ENCODE results near the gene EFHD2. TPM values are rescaled to one million over a fixed set of nuclear protein-coding genes. Genes with fewer than 3 reads are reported as not detected.
"Not testable (repeated sequence)": the region's sequence is repeated elsewhere in the genome, so short reads cannot be mapped to it uniquely, and the experiment has no call there.

EFHD2 gene
- total RNA-seq, 1 donor from 2014 or later, result 55.3 TPM

GRCh38 chr1:15368888-15369287 lies 40.8 kb upstream of the EFHD2 start:
- Mint-ChIP-seq H3K27ac (no peak overlapping the region), H3K4me3 (no peak overlapping the region), H3K27me3 (peaks cover 7% of the 10 kb centered on the region), H3K9me3 (no peaks in the 10 kb centered on the region), H3K4me1 (no peaks in the 10 kb centered on the region), H3K36me3 (ENCODE audit: low read depth) (no peaks in the 10 kb centered on the region)
- DNase-seq (no peak), ATAC-seq (ENCODE audit: low read depth) (no peak)
- POLR2A ChIA-PET, result no interaction called here
- intact Hi-C loops (cut with micrococcal nuclease), result no loop called here
- TF ChIP-seq CTCF (IDR thresholded peaks at IDR 0.05), result no peak
- CTCF ChIA-PET, result no interaction called here

GRCh38 chr1:15370268-15370667 lies 39.4 kb upstream of the EFHD2 start:
- no peaks in the 10 kb centered on the region for H3K4me1 Mint-ChIP-seq
- TF ChIP-seq CTCF (IDR thresholded peaks at IDR 0.05), result no peak
- H3K4me3 Mint-ChIP-seq, result no peak overlapping the region
- peaks cover 7% of the 10 kb centered on the region for H3K27me3 Mint-ChIP-seq
- DNase-seq (no peak), ATAC-seq (ENCODE audit: low read depth) (no peak)
- intact Hi-C loops (cut with micrococcal nuclease), result no loop called here
- CTCF ChIA-PET, result no interaction called here
- H3K27ac Mint-ChIP-seq, result no peak overlapping the region
- no peaks in the 10 kb centered on the region for H3K36me3 Mint-ChIP-seq (ENCODE audit: low read depth)
- POLR2A ChIA-PET, result no interaction called here
- no peaks in the 10 kb centered on the region for H3K9me3 Mint-ChIP-seq

GRCh38 chr1:15370781-15371520 lies 38.7 kb upstream of the EFHD2 start:
- Mint-ChIP-seq H3K9me3 (no peaks in the 10 kb centered on the region), H3K27ac (no peak overlapping the region), H3K36me3 (ENCODE audit: low read depth) (no peaks in the 10 kb centered on the region), H3K4me3 (no peak overlapping the region), H3K4me1 (no peaks in the 10 kb centered on the region), H3K27me3 (peaks cover 7% of the 10 kb centered on the region)
- TF ChIP-seq CTCF (IDR thresholded peaks at IDR 0.05), result no peak
- intact Hi-C loops (cut with micrococcal nuclease), result no loop called here
- ATAC-seq (ENCODE audit: low read depth), result no peak
- ChIA-PET CTCF (no interaction called here), POLR2A (no interaction called here)
- DNase-seq, result no peak

GRCh38 chr1:15371610-15372545 lies 37.8 kb upstream of the EFHD2 start:
- DNase-seq, result no peak
- ATAC-seq (ENCODE audit: low read depth), result no peak
- Mint-ChIP-seq H3K36me3 (ENCODE audit: low read depth) (no peaks in the 10 kb centered on the region), H3K27ac (no peak overlapping the region), H3K9me3 (no peaks in the 10 kb centered on the region), H3K4me1 (no peaks in the 10 kb centered on the region), H3K27me3 (peaks cover 11% of the 10 kb centered on the region), H3K4me3 (no peak overlapping the region)
- ChIA-PET POLR2A (no interaction called here), CTCF (no interaction called here)
- intact Hi-C loops (cut with micrococcal nuclease), result no loop called here
- TF ChIP-seq CTCF (IDR thresholded peaks at IDR 0.05), result no peak

- no peak overlapping the region for H3K27ac Mint-ChIP-seq
- ChIA-PET CTCF (no interaction called here), POLR2A (no interaction called here)
- no peaks in the 10 kb centered on the region for H3K9me3 Mint-ChIP-seq
- no peaks in the 10 kb centered on the region for H3K4me1 Mint-ChIP-seq
- H3K36me3 Mint-ChIP-seq (ENCODE audit: low read depth), result no peaks in the 10 kb centered on the region
- TF ChIP-seq CTCF (IDR thresholded peaks at IDR 0.05), result no peak
- H3K27me3 Mint-ChIP-seq, result peaks cover 16% of the 10 kb centered on the region
- intact Hi-C loops (cut with micrococcal nuclease), result no loop called here
- DNase-seq (no peak), ATAC-seq (ENCODE audit: low read depth) (no peak)
- no peak overlapping the region for H3K4me3 Mint-ChIP-seq
These were observed 31.0 kb upstream of the EFHD2 start for GRCh38 chr1:15378729-15379128.

GRCh38 chr1:15379151-15379550 lies 30.5 kb upstream of the EFHD2 start:
- H3K9me3 Mint-ChIP-seq; intact Hi-C loops (cut with micrococcal nuclease); H3K36me3 Mint-ChIP-seq (ENCODE audit: low read depth); ATAC-seq (ENCODE audit: low read depth); H3K4me1 Mint-ChIP-seq; H3K27ac Mint-ChIP-seq; DNase-seq; CTCF ChIA-PET; POLR2A ChIA-PET; H3K4me3 Mint-ChIP-seq: not testable (repeated sequence)
- peaks cover 16% of the 10 kb centered on the region for H3K27me3 Mint-ChIP-seq

Measured in activated B cell treated with CpG ODN at 0.5 μM for 24 hours (primary cell).